GM18526 (cell line): ENCODE measurements around the gene SARDH.

Experiments
- POLR2A ChIP-seq: IDR thresholded peaks from 3 replicates; pipeline ENCODE4 v1.6.1; 2011; ENCODE audit not compliant: insufficient read length; ENCODE audit errors: extremely low read depth

The SARDH gene

DNA sequence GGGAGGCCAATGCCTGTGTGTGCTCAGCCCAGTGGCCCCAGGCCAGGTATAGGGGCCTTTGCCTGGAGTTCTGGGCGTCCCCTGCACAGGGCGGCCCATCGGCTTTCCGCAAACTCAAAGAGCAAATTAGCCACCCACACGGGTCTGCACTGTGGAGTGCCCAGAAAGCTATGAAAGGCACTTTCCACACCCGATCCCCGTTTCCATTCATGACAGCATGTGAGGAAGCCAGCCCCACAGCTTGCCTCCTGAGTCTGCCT, 96.8 kb downstream of the SARDH start:
- no peak for TF ChIP-seq POLR2A

GRCh38 chr9:133640580-133641395, 97.4 kb downstream of the SARDH start:
- no peak for TF ChIP-seq POLR2A

GRCh38 chr9:133640160-133640559, 98.0 kb downstream of the SARDH start:
- TF ChIP-seq POLR2A, result no peak

DNA sequence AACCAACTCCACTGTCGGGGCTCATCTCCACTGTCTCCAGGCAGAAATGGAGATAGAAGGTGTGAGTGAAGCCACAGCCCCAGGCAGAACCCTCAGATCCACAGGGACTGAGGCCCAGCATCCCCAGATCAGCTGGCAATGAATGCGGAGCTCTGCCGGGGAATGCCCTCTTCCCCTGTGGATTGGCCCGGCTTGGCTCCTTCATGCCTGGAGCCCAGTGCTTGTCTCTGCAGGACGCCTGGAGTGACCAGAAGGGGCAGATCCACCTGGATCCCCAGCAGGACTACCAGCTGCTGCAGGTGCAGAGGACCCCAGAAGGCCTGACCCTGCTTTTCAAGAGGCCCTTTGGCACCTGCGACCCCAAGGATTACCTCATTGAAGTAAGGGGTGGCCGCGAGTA, 98.5 kb downstream of the SARDH start:
- TF ChIP-seq POLR2A, result no peak

DNA sequence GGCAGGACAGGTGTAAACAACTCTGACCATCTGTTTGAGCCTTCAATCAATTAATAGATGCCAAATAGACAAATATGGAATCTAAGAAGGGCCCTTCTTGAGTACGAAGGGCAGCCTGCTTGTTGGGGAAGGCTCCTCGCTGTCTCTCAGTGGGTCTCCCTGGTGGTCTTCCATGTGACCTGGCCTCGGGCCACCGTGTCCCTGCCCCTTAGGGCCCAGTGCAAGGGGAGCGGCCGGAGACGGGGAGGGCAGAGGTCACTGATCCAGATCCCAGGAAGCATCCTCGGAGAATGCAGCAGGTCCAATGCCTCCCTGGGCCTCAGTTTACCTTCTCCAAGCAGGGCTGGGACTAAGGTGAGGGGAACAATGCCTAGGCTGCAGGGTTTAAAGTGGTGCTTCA, 99.4 kb downstream of the SARDH start:
- TF ChIP-seq POLR2A, result no peak

- TF ChIP-seq POLR2A, result no peak
These were observed 100.1 kb downstream of the SARDH start for GRCh38 chr9:133638076-133638475.

DNA sequence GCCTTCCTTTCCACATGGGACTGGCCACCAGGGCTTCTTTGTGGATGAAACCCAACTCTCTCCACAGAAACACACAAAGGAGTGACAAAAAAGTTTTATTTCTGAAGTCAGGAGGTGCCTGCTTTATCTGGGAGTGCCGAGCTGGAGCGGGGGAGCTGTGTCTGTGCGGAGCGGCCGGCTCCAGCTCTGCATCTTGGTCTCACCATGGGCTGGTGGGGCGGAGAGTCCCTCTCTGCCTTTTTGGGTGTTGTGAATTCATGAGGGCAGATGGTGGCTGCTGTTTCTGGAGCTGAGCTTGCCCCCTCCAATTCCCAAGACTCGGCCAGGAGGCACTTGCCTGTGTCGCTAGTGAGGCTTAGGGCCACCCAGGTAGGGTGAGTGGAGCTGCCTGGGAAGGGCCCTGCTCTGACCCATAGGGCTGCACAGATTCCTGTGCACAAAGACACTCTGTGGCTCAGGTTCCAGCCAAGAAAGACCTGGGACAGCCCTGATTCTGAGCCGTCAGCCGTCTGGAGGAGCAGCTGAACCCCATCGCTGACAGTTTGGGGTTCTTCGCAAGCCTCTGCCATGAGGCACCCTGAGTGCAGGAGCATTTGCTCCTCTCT, 100.6 kb downstream of the SARDH start:
- no peak for TF ChIP-seq POLR2A

GRCh38 chr9:133636902-133637301, 101.2 kb downstream of the SARDH start:
- TF ChIP-seq POLR2A, result no peak

DNA sequence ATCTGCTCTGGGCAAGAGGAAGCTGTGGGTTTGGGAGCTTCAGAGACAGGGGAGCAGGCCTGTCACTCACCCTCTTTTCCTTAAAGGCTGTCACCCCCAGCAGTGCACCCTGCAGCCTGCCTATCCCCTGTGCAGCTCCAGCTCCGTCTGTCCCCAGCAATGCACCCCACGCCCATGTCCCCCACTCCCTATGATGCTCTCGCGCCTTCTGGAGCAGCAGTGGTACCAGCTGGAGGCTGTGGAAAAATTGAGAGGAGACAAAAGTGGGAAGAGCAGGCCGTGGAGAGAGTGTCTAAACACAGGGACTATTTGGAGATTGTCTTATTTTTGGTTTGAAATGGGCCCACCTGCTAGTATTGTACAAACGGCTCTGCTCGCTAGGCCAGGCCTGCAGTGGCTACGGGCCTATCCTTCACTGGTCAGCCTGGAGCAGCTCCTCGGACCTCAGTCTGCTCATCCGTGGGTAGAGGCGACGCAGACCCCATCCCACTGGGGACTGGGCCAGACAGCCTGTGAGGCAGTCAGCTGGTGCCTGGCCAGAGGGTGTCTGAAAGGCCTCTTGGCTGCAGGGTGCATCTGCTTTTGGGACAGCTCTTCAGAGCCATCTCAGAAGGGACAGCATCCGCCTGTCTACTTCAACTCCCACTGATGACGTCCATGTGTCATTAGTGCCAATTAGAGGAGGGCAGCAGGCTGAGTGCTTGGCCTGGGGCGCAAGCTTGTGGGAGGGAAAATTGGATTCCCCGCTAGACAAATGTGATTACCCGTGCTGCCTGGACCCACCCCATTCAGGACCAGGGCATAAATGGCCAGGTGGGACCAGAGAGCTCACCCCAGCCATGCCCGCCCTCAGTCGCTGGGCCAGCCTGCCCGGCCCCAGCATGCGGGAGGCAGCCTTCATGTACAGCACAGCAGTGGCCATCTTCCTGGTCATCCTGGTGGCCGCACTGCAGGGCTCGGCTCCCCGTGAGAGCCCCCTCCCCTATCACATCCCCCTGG, 102.3 kb downstream of the SARDH start, which contains the start of gene DBH:
TSS of gene DBH (plus strand) at position 831 of the 999 bp plus-strand sequence. CDS start at position 840, 9 bp downstream.
- no peak for TF ChIP-seq POLR2A

DNA sequence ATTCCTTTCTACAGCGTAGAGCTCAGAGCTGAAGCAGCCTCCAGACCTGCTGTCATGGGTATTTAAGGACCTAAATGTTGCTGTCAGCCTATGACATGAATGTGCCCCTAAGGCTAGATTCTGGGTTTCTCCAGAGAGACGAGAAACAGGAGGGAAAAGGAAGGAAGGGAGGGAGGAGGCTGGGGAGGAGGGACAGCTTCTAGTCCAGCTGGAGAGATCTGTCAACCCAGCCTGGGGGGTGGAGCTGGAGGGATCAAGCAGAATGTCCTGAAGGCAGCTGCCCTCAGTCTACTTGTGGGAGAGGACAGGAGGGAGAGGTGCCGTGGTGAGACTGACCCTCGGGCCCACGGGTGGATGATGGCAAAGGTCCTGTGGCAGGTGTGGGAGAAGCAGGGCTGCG, 103.1 kb downstream of the SARDH start:
- TF ChIP-seq POLR2A, result no peak

- no peak for TF ChIP-seq POLR2A
These were observed 104.0 kb downstream of the SARDH start for GRCh38 chr9:133634081-133634691.

GRCh38 chr9:133633681-133634080, 104.5 kb downstream of the SARDH start:
- TF ChIP-seq POLR2A, result no peak

- TF ChIP-seq POLR2A, result no peak
These were observed 105.1 kb downstream of the SARDH start for GRCh38 chr9:133632806-133633680.

DNA sequence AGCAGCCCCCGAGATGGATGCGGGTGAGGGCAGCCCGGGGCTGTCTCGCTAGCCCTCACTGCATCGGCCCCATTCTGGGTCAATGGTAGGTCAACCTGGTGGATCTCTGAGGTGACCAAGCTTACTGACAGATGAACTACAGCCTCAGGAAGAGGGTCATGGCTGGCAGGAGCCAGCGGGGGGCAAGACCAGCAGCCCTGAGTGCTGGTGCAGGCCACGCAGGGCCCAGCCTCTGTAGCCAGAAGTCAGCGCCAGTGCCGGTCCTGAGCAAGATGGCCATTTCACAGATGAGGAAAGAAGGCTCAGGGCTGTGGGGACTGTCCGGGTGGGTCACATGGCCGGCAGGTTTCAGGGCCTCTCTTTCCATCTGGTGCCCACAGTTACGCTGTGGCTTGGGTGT, 107.0 kb downstream of the SARDH start:
- TF ChIP-seq POLR2A, result no peak
